ENCODE measurements around the gene ARHGEF12.

DNA sequence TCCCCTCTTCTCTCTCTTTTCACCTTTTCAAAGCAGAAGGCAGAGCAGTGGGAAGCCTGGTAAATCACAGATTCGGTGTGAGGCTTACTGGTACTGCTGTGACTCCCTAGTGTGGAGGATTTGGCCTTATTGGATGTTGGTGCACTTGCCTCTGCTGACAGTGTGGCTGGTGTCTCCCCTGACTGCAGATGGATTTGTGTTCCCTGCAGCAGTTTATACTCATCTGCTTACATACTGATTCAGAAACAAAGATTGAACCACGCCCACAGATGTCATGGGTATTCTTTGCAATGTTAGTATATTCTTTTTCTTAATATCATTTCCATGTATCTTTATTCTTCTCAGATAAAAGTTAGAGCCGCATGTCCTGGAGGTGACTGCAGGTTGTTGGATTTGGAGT is 148.5 kb downstream of the ARHGEF12 start:
- TF ChIP-seq, protein P1, sequence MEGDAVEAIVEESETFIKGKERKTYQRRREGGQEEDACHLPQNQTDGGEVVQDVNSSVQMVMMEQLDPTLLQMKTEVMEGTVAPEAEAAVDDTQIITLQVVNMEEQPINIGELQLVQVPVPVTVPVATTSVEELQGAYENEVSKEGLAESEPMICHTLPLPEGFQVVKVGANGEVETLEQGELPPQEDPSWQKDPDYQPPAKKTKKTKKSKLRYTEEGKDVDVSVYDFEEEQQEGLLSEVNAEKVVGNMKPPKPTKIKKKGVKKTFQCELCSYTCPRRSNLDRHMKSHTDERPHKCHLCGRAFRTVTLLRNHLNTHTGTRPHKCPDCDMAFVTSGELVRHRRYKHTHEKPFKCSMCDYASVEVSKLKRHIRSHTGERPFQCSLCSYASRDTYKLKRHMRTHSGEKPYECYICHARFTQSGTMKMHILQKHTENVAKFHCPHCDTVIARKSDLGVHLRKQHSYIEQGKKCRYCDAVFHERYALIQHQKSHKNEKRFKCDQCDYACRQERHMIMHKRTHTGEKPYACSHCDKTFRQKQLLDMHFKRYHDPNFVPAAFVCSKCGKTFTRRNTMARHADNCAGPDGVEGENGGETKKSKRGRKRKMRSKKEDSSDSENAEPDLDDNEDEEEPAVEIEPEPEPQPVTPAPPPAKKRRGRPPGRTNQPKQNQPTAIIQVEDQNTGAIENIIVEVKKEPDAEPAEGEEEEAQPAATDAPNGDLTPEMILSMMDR (conservative IDR thresholded peaks at IDR 0.05; ENCODE audit: low read depth, low read length) = no peak
- TF ChIP-seq EZH2 (IDR thresholded peaks at IDR 0.05; ENCODE audit: borderline replicate concordance, low read depth, low read length, poor library complexity, severe bottlenecking) = no peak
